RWPE1 (cell line): Measurements from ENCODE around the gene SLC14A1.

Source experiments
- CTCF ChIA-PET: fragments of 350-600 bp; sonication (Branson Sonifier 250); formaldehyde crosslinking; extraction: SDS; loops from one replicate; lab custom pipeline; 2021; lab: Yijun Ruan, JAX
- POLR2A ChIA-PET: fragments of 400-600 bp; formaldehyde crosslinking; extraction: SDS; loops from one replicate; lab custom pipeline; 2020; ENCODE audit warnings: antibody characterized with exemption; ENCODE audit not compliant: low non-redundant PET; lab: Yijun Ruan, JAX
- DNase-seq: peaks from one replicate; pipeline ENCODE4 v3.0.0; 2012; ENCODE audit warnings: low spot score
- H3K27ac ChIP-seq: fragments of 450-650 bp; 2 replicates; pipeline ENCODE4 v1.5.1; 2017
- TF ChIP-seq, protein P1 (sequence below): fragments of 450-650 bp; conservative IDR thresholded peaks from 2 replicates; pipeline ENCODE4 v1.5.1; 2017; ENCODE audit warnings: low read depth, mild to moderate bottlenecking

SLC14A1 gene

DNA sequence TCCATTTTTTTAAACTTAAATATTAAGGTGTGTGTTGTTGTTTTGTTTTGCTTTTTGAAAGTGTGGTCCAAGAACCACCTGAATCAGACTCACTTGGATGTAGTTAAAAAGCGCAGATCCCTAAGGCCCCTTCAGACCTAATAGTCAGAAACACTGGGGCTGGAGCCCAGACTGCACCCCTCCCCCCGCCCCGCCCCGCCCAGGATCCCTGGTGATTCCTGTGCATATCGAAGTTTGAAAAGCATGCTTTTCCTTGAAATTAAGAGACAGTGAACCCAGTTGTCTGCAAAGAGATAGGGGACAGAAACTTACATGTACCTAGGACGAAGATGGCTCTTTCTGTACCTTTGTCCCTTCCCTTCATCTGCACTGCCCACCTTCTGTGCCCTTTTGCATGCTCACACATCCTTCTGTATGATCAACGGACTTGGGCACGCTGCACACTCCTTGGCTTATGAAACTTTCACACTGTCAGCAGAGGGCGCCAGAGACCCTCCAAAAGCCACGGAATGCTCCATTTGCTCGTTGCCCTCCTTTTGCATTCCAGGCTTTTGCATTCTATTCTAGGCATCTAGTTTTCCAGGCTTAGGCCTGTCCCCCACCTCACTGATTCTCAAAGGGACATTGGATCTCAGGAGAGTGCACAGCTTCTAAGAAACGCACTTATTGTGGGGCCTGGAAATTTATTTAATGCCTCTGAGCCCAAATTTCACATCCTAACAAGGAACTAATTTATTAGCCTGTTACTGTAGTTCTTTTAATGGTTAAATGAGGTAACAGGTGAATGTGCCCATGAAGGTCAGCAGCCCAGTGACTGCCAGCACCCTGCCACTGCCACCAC lies 32.8 kb upstream of the SLC14A1 start:
- POLR2A ChIA-PET = no interaction called here
- TF ChIP-seq, protein P1, sequence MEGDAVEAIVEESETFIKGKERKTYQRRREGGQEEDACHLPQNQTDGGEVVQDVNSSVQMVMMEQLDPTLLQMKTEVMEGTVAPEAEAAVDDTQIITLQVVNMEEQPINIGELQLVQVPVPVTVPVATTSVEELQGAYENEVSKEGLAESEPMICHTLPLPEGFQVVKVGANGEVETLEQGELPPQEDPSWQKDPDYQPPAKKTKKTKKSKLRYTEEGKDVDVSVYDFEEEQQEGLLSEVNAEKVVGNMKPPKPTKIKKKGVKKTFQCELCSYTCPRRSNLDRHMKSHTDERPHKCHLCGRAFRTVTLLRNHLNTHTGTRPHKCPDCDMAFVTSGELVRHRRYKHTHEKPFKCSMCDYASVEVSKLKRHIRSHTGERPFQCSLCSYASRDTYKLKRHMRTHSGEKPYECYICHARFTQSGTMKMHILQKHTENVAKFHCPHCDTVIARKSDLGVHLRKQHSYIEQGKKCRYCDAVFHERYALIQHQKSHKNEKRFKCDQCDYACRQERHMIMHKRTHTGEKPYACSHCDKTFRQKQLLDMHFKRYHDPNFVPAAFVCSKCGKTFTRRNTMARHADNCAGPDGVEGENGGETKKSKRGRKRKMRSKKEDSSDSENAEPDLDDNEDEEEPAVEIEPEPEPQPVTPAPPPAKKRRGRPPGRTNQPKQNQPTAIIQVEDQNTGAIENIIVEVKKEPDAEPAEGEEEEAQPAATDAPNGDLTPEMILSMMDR = peak; percentile 81
- H3K27ac ChIP-seq = no peak overlapping the region
- CTCF ChIA-PET = interaction anchor here (0.7 kb wide), 1 partner anchor 69 kb away, joined by 4 read pairs; no protein-coding TSS in a partner anchor
- DNase-seq = peak; percentile 30

DNA sequence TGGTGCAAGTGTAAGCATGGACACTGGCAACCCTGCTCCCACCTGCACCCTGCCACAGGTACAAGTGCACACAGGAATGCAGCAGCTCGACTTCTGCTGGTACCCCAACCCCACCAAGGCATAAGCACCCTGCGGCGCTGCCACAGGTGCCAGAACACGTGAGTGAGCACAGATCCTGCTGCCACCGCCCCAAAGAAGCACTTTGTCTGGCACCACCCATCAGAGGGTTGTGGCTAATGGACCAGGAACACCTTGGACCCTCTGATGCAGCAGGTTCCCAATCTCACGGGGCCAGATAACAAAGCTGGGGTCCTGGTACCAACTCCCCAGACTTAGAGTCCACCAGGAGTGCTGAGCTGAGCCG lies 32.2 kb upstream of the SLC14A1 start:
- no peak overlapping the region for H3K27ac ChIP-seq
- DNase-seq = no peak
- TF ChIP-seq, protein P1 = no peak
- ChIA-PET CTCF (interaction anchor here (0.5 to 0.7 kb wide), 2 partner anchors 68 to 73 kb away, joined by 4 read pairs; no protein-coding TSS in a partner anchor), POLR2A (no interaction called here)

DNA sequence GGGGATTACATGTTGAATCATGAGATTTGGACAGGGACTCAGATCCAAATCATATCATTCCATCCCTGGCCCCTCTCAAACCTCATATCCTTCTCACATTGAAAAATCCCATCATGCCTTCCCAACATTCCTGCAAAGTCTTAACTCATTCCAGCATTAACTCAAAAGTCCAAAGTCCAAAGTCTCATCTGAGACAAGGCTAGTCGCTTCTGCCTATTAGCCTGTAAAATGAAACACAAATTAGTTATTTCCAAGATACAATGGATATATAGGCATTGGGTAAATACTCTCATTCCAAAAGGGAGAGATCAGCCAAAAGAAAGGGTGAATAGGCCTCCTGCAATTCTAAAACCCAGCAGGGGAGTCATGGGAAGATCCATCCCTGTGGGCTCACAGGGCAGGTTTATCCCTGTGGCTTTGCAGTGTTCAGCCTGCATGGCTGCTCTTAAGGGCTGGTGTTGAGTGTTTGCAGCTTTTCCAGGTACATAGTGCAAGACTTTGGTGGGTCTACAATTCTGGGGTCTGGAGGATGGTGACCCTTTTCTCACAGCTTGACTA lies 21.2 kb upstream of the SLC14A1 start:
- CTCF ChIA-PET = no interaction called here
- DNase-seq = no peak
- no peak overlapping the region for H3K27ac ChIP-seq
- POLR2A ChIA-PET = no interaction called here
- TF ChIP-seq, protein P1 = no peak

DNA sequence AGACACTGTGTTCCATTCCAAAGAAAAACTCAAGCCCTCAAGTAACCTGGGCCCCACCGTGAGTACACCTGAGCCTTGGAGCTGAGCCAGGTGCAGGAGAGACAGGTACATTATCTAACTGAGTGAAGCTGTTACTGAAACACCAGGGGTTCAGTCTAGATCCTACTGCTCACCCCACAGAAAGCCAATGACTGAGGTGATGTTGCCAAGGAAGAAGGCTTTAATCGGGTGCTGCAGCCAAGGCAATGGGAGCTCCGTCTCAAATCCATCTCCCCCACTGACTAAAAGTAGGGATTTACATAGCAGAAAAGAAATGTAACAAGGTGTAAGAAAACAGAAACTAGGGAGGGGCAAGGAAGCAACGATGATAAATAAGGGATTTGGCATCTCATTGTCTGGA lies 15.2 kb upstream of the SLC14A1 start:
- DNase-seq = no peak
- CTCF ChIA-PET = no interaction called here
- H3K27ac ChIP-seq = no peak overlapping the region
- TF ChIP-seq, protein P1 = no peak
- POLR2A ChIA-PET = no interaction called here

DNA sequence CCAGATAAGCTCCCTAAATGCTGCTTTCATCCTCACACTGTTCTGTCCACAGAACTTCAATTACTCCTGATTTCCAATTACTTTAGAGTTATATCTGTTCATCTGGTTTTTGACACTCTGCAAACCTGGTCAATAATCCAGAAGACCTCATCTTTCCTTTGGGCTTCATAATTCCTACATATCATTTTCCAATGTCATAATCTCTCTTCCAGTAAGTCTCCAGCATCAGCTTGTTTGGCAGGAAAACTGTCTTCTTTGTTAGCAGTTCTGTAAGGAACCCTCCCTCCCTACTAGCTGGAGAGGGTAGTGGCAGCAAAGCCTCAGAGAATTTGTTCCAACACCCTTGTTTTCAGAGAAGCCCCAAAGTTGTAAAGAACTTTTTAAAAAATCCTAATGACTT lies 11.9 kb upstream of the SLC14A1 start:
- no peak for DNase-seq
- TF ChIP-seq, protein P1 = no peak
- POLR2A ChIA-PET = no interaction called here
- CTCF ChIA-PET = no interaction called here
- H3K27ac ChIP-seq = no peak overlapping the region

DNA sequence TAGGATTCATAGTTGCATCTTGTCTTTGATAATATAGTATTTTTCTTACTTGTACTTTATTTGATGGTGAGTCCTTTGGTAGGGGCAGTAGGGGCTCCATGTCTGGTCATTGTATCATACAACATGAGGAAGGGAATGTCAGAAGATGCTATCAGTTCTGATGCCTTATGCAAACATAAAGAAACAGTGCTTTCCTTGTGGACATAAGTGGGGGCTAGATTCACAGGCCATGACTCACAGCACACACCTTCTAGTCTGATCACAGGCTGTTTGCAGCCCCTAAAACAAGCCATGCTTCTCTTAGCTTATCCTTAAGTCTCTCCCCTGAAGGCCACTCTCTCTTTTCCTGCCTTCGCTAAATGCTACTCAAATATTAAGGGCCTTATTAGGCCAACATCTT lies 10.7 kb upstream of the SLC14A1 start:
- ChIA-PET CTCF (no interaction called here), POLR2A (no interaction called here)
- DNase-seq = no peak
- TF ChIP-seq, protein P1 = no peak
- no peak overlapping the region for H3K27ac ChIP-seq
